HCT116 (cell line): ENCODE data around the gene MYBPC1.

Experiments used
- ELF1 ChIP-seq: IDR thresholded peaks from 2 replicates; pipeline ENCODE4 v1.6.1; 2012; ENCODE audit warnings: low read depth, borderline replicate concordance
- EZH2 ChIP-seq: fragments of 200-600 bp; sonication (generic); IDR thresholded peaks from 2 replicates; pipeline ENCODE4 v1.6.1; 2017; ENCODE audit warnings: antibody characterized with exemption, mixed run types
- EZH2phosphoT487 ChIP-seq: fragments of 200-600 bp; IDR thresholded peaks from 2 replicates; pipeline ENCODE4 v1.6.1; 2018; ENCODE audit warnings: antibody characterized with exemption, borderline replicate concordance
- RAD21 ChIP-seq: IDR thresholded peaks from 2 replicates; pipeline ENCODE4 v1.6.1; 2012; ENCODE audit warnings: low read depth, mild to moderate bottlenecking
- SIN3A ChIP-seq: IDR thresholded peaks from 2 replicates; pipeline ENCODE4 v1.6.1; 2012; ENCODE audit warnings: low read depth
- TCF7L2 ChIP-seq: IDR thresholded peaks from 2 replicates; pipeline ENCODE4 v1.7.0; 2011; ENCODE audit warnings: borderline replicate concordance, inconsistent platforms; ENCODE audit not compliant: insufficient read depth, insufficient read length; ENCODE audit errors: extremely low read depth
- YY1 ChIP-seq: IDR thresholded peaks from 2 replicates; pipeline ENCODE4 v1.6.1; 2011; ENCODE audit warnings: low read length, low read depth, moderate library complexity, mild to moderate bottlenecking; ENCODE audit not compliant: insufficient replicate concordance; ENCODE audit errors: extremely low read depth
- ZNF274 ChIP-seq: fragments of 200-500 bp; sonication (Bioruptor generic); IDR thresholded peaks from 2 replicates; pipeline ENCODE4 v1.6.1; 2014; ENCODE audit warnings: mild to moderate bottlenecking, low read depth, low read length, inconsistent platforms
- TF ChIP-seq, protein P1 (sequence below), 3 experiments: fragments of 200-600 bp in 1 of 3; sonication (generic) in 1 of 3; IDR thresholded peaks in 2 of 3; conservative IDR thresholded peaks in 1 of 3; 2 replicates each; pipeline ENCODE4 v1.5.1; 2012 to 2017; ENCODE audit warnings: low read depth in 2 of 3, low read length in 2 of 3, antibody characterized with exemption in 1 of 3, borderline replicate concordance in 1 of 3, control low read depth in 1 of 3, mild to moderate bottlenecking in 1 of 3, mixed read lengths in 1 of 3, mixed run types in 1 of 3, moderate library complexity in 1 of 3; ENCODE audit not compliant: insufficient read depth in 1 of 3

DNA sequence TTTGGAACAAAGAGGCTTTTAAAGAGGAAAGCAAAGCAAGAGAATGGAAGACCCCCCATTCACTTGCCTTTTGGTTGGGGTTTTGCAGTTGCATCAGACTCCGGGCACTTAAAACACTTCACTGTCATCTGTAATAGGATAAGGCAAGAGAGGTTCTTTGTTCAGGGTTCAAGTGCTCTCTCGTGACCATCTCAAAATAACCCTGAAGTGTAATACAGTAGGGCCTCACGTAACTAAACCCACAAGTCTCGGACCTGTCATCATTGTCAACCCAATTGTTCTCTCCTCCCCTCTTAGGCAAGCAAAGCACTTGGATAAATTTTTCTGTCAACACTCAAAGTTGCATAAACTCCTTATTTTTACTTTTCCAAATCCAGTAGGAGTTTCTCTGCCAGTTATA is 26.9 kb upstream of the MYBPC1 start:
- TF ChIP-seq YY1 = no peak
- TF ChIP-seq, protein P1, sequence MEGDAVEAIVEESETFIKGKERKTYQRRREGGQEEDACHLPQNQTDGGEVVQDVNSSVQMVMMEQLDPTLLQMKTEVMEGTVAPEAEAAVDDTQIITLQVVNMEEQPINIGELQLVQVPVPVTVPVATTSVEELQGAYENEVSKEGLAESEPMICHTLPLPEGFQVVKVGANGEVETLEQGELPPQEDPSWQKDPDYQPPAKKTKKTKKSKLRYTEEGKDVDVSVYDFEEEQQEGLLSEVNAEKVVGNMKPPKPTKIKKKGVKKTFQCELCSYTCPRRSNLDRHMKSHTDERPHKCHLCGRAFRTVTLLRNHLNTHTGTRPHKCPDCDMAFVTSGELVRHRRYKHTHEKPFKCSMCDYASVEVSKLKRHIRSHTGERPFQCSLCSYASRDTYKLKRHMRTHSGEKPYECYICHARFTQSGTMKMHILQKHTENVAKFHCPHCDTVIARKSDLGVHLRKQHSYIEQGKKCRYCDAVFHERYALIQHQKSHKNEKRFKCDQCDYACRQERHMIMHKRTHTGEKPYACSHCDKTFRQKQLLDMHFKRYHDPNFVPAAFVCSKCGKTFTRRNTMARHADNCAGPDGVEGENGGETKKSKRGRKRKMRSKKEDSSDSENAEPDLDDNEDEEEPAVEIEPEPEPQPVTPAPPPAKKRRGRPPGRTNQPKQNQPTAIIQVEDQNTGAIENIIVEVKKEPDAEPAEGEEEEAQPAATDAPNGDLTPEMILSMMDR (IDR thresholded peaks at IDR 0.05 in 2 of 3, conservative IDR thresholded peaks at IDR 0.05 in 1 of 3; ENCODE audit: borderline replicate concordance in 1 of 3, insufficient read depth in 1 of 3, low read depth in 2 of 3, low read length in 2 of 3) = no peak
- no peak for TF ChIP-seq EZH2
- TF ChIP-seq RAD21 = no peak
- TF ChIP-seq ZNF274 = no peak
- TF ChIP-seq EZH2phosphoT487 = no peak
- TF ChIP-seq TCF7L2 = no peak
- TF ChIP-seq SIN3A = no peak
- no peak for TF ChIP-seq ELF1
